ENCODE results near the gene KIAA1671.

GRCh38 chr22:25212337-25212736 is 259.8 kb downstream of the KIAA1671 start:
- TF ChIP-seq CTCF (IDR thresholded peaks at IDR 0.05): no peak
- no peak for TF ChIP-seq POLR2A (IDR thresholded peaks at IDR 0.05)
